GM18858 (cell line): ENCODE data around the gene CUL9.

Source experiments
- ATAC-seq: cut with Tn5 transposase; IDR thresholded peaks from one replicate; pipeline ENCODE4 v1.9.1; 2021; ENCODE audit not compliant: unreplicated experiment

Gene CUL9

GRCh38 chr6:43193929-43194328 lies 11.9 kb downstream of the CUL9 start:
- no peak for ATAC-seq

GRCh38 chr6:43196337-43196736 lies 14.3 kb downstream of the CUL9 start:
- no peak for ATAC-seq

- no peak for ATAC-seq
Observed at GRCh38 chr6:43199912-43200311, 17.9 kb downstream of the CUL9 start.

- ATAC-seq = no peak
Observed at GRCh38 chr6:43200541-43200940, 18.5 kb downstream of the CUL9 start.

GRCh38 chr6:43202451-43202850 lies 20.5 kb downstream of the CUL9 start:
- no peak for ATAC-seq

GRCh38 chr6:43203029-43203717 lies 21.2 kb downstream of the CUL9 start:
- no peak for ATAC-seq

GRCh38 chr6:43203718-43204095 lies 21.7 kb downstream of the CUL9 start:
- no peak for ATAC-seq

- no peak for ATAC-seq
Observed at GRCh38 chr6:43204271-43205105, 22.5 kb downstream of the CUL9 start.

GRCh38 chr6:43205849-43206248 lies 23.9 kb downstream of the CUL9 start:
- no peak for ATAC-seq

GRCh38 chr6:43207286-43207685 lies 25.3 kb downstream of the CUL9 start:
- ATAC-seq = no peak

- no peak for ATAC-seq
Observed at GRCh38 chr6:43211955-43212354, 30.0 kb downstream of the CUL9 start.

GRCh38 chr6:43213431-43213830 lies 31.4 kb downstream of the CUL9 start:
- no peak for ATAC-seq

- no peak for ATAC-seq
Observed at GRCh38 chr6:43215066-43215465, 33.1 kb downstream of the CUL9 start.

- ATAC-seq = no peak
Observed at GRCh38 chr6:43216200-43216599, 34.2 kb downstream of the CUL9 start.

- ATAC-seq = no peak
Observed at GRCh38 chr6:43217351-43217750, 35.4 kb downstream of the CUL9 start.

- no peak for ATAC-seq
Observed at GRCh38 chr6:43219119-43219518, 37.1 kb downstream of the CUL9 start.

- no peak for ATAC-seq
Observed at GRCh38 chr6:43219814-43220213, 37.8 kb downstream of the CUL9 start.

- ATAC-seq = no peak
Observed at GRCh38 chr6:43220439-43220951, 38.5 kb downstream of the CUL9 start.

GRCh38 chr6:43221046-43221972 lies 39.3 kb downstream of the CUL9 start:
- no peak for ATAC-seq

- no peak for ATAC-seq
Observed at GRCh38 chr6:43222418-43223059, 40.5 kb downstream of the CUL9 start.

- ATAC-seq = no peak
Observed at GRCh38 chr6:43223175-43223574, 41.2 kb downstream of the CUL9 start.
